ENCODE results near the gene ATP9B. TPM values are rescaled to one million over a fixed set of nuclear protein-coding genes. Genes with fewer than 3 reads are reported as not detected.

Gene ATP9B
- total RNA-seq, 1 experiment from 2014 or later = 17.9 TPM

DNA sequence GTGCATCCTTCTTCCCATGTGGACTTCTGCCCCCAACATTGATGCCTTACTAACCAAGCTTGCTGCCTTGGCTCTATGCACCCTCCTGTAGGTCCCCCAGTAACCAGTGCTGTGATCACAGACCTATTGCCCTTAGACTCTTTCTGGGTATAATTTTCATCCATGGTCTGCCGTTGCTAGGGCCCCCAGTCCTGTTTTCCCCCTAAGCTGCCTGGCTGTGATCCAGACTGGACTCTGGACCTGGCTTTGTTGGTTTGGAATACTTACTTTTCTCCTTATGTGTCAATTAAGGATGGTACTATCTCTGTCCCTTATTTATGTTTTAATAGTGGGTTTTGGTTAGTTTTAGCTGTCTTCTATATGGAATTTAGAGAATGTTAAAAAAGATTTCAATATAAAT, 26.0 kb downstream of the ATP9B start:
- POLR2A ChIA-PET (ENCODE audit: low non-redundant PET) = no interaction called here
- no peaks in the 10 kb centered on the region for H3K4me1 ChIP-seq (ENCODE audit: insufficient read depth, low read length, poor library complexity, severe bottlenecking)
- no peaks in the 10 kb centered on the region for H3K36me3 ChIP-seq (ENCODE audit: insufficient read depth, low read length, poor library complexity, severe bottlenecking)
- BruUV-seq (replicated peaks) = no TSS peak
- TF ChIP-seq, protein P1, sequence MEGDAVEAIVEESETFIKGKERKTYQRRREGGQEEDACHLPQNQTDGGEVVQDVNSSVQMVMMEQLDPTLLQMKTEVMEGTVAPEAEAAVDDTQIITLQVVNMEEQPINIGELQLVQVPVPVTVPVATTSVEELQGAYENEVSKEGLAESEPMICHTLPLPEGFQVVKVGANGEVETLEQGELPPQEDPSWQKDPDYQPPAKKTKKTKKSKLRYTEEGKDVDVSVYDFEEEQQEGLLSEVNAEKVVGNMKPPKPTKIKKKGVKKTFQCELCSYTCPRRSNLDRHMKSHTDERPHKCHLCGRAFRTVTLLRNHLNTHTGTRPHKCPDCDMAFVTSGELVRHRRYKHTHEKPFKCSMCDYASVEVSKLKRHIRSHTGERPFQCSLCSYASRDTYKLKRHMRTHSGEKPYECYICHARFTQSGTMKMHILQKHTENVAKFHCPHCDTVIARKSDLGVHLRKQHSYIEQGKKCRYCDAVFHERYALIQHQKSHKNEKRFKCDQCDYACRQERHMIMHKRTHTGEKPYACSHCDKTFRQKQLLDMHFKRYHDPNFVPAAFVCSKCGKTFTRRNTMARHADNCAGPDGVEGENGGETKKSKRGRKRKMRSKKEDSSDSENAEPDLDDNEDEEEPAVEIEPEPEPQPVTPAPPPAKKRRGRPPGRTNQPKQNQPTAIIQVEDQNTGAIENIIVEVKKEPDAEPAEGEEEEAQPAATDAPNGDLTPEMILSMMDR (conservative IDR thresholded peaks at IDR 0.05; ENCODE audit: low read depth, low read length) = no peak
- no peak for TF ChIP-seq EZH2 (IDR thresholded peaks at IDR 0.05; ENCODE audit: borderline replicate concordance, low read depth, low read length, poor library complexity, severe bottlenecking)
- no peak overlapping the region for H3K4me3 ChIP-seq (ENCODE audit: low read depth, low read length, poor library complexity, severe bottlenecking)
- CTCF ChIA-PET = no interaction called here
- no peak overlapping the region for H3K27ac ChIP-seq (ENCODE audit: low read depth, low read length, poor library complexity, severe bottlenecking)
- H3K9me3 ChIP-seq (ENCODE audit: low read depth, low read length, poor library complexity, severe bottlenecking) = no peaks in the 10 kb centered on the region
- no peak for DNase-seq (ENCODE audit: low spot score)
- intact Hi-C loops (cut with micrococcal nuclease; ENCODE audit: unreplicated experiment) = no loop called here
- H3K27me3 ChIP-seq (replicated peaks; ENCODE audit: insufficient read depth, low read depth, low read length, poor library complexity) = no peaks in the 10 kb centered on the region

DNA sequence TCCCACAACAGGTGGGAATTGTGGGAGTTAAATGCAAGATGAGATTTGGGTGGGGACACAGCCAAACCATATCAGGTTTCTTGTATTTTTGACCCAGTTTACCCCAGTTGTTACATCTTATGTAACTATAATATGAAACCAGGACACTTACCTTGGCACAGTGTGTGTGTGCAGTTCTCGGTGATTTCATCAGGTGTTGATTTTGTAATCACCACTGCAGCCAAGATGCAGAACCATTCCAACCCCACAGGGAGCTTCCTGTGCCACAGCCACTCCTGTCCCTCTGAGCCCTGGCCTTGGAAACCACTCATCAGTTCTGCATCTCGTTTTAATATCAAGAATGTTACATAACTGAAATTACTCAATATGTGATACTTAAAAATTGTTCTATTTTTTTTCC, 31.8 kb downstream of the ATP9B start:
- intact Hi-C loops (cut with micrococcal nuclease; ENCODE audit: unreplicated experiment) = no loop called here
- Histone ChIP-seq H3K36me3 (ENCODE audit: insufficient read depth, low read length, poor library complexity, severe bottlenecking) (no peaks in the 10 kb centered on the region), H3K9me3 (ENCODE audit: low read depth, low read length, poor library complexity, severe bottlenecking) (no peaks in the 10 kb centered on the region), H3K27ac (ENCODE audit: low read depth, low read length, poor library complexity, severe bottlenecking) (no peak overlapping the region), H3K4me3 (ENCODE audit: low read depth, low read length, poor library complexity, severe bottlenecking) (no peak overlapping the region), H3K27me3 (replicated peaks; ENCODE audit: insufficient read depth, low read depth, low read length, poor library complexity) (no peaks in the 10 kb centered on the region), H3K4me1 (ENCODE audit: insufficient read depth, low read length, poor library complexity, severe bottlenecking) (no peaks in the 10 kb centered on the region)
- no peak for TF ChIP-seq EZH2 (IDR thresholded peaks at IDR 0.05; ENCODE audit: borderline replicate concordance, low read depth, low read length, poor library complexity, severe bottlenecking)
- TF ChIP-seq, protein P1 (conservative IDR thresholded peaks at IDR 0.05; ENCODE audit: low read depth, low read length) = no peak
- POLR2A ChIA-PET (ENCODE audit: low non-redundant PET) = no interaction called here
- no peak for DNase-seq (ENCODE audit: low spot score)
- BruUV-seq (replicated peaks) = no TSS peak
- CTCF ChIA-PET = no interaction called here

- Histone ChIP-seq H3K27ac (ENCODE audit: low read depth, low read length, poor library complexity, severe bottlenecking) (no peak overlapping the region), H3K36me3 (ENCODE audit: insufficient read depth, low read length, poor library complexity, severe bottlenecking) (no peaks in the 10 kb centered on the region), H3K4me3 (ENCODE audit: low read depth, low read length, poor library complexity, severe bottlenecking) (no peak overlapping the region), H3K4me1 (ENCODE audit: insufficient read depth, low read length, poor library complexity, severe bottlenecking) (no peaks in the 10 kb centered on the region), H3K27me3 (replicated peaks; ENCODE audit: insufficient read depth, low read depth, low read length, poor library complexity) (no peaks in the 10 kb centered on the region), H3K9me3 (ENCODE audit: low read depth, low read length, poor library complexity, severe bottlenecking) (no peaks in the 10 kb centered on the region)
- POLR2A ChIA-PET (ENCODE audit: low non-redundant PET) = no interaction called here
- no peak for DNase-seq (ENCODE audit: low spot score)
- BruUV-seq (replicated peaks) = no TSS peak
- CTCF ChIA-PET = no interaction called here
- TF ChIP-seq, protein P1 (conservative IDR thresholded peaks at IDR 0.05; ENCODE audit: low read depth, low read length) = no peak
- TF ChIP-seq EZH2 (IDR thresholded peaks at IDR 0.05; ENCODE audit: borderline replicate concordance, low read depth, low read length, poor library complexity, severe bottlenecking) = no peak
- intact Hi-C loops (cut with micrococcal nuclease; ENCODE audit: unreplicated experiment) = no loop called here
Observed at GRCh38 chr18:79102886-79103285, 33.7 kb downstream of the ATP9B start.

Data from A673 (cell line).